HG03108 (cell line): ENCODE results near the gene PARP16.

Source experiments
- ATAC-seq: cut with Tn5 transposase; IDR thresholded peaks from one replicate; pipeline ENCODE4 v1.9.1; 2021; ENCODE audit warnings: moderate library complexity; ENCODE audit not compliant: unreplicated experiment

Gene PARP16

GRCh38 chr15:65312400-65312916 is 25.8 kb upstream of the PARP16 start:
- no peak for ATAC-seq

GRCh38 chr15:65311760-65312159 is 25.1 kb upstream of the PARP16 start:
- no peak for ATAC-seq

- no peak for ATAC-seq
These were observed 23.9 kb upstream of the PARP16 start for GRCh38 chr15:65310431-65311137.

- ATAC-seq = no peak
These were observed 23.3 kb upstream of the PARP16 start for GRCh38 chr15:65309882-65310418.

GRCh38 chr15:65307978-65308377 is 21.3 kb upstream of the PARP16 start:
- ATAC-seq = no peak

- no peak for ATAC-seq
These were observed 19.9 kb upstream of the PARP16 start for GRCh38 chr15:65306551-65306950.

- ATAC-seq = no peak
These were observed 19.1 kb upstream of the PARP16 start for GRCh38 chr15:65305776-65306175.

- ATAC-seq = peak; percentile 17
These were observed 18.6 kb upstream of the PARP16 start for GRCh38 chr15:65305150-65305758.

- ATAC-seq = peak; percentile 59
These were observed 17.9 kb upstream of the PARP16 start, which contains the start of gene RNU5B-1 for GRCh38 chr15:65304381-65305149. RNU5B-1 (plus strand) TSS chr15:65304677.

- peak; percentile 13 for ATAC-seq
These were observed 17.2 kb upstream of the PARP16 start for GRCh38 chr15:65303687-65304380.

- no peak for ATAC-seq
These were observed 15.4 kb upstream of the PARP16 start for GRCh38 chr15:65302061-65302460.

- no peak for ATAC-seq
These were observed 14.3 kb upstream of the PARP16 start for GRCh38 chr15:65300924-65301441.

- ATAC-seq = no peak
These were observed 12.0 kb upstream of the PARP16 start for GRCh38 chr15:65298731-65299130.

- ATAC-seq = no peak
These were observed 6.3 kb upstream of the PARP16 start for GRCh38 chr15:65292938-65293518.

GRCh38 chr15:65290228-65290627 is 3.5 kb upstream of the PARP16 start:
- ATAC-seq = no peak

GRCh38 chr15:65289261-65289854 is 2.7 kb upstream of the PARP16 start:
- ATAC-seq = no peak

GRCh38 chr15:65287520-65287855 is 805 bp upstream of the PARP16 start:
- no peak for ATAC-seq

GRCh38 chr15:65286069-65286703 is 497 bp downstream of the PARP16 start:
- peak; percentile 24 for ATAC-seq

- no peak for ATAC-seq
These were observed 1.2 kb downstream of the PARP16 start for GRCh38 chr15:65285291-65286068.
